Measurements from ENCODE around the gene CFH. TPM values are rescaled to one million over a fixed set of nuclear protein-coding genes. Genes with fewer than 3 reads are reported as not detected.

CFH gene
- total RNA-seq, 1 experiment from 2014 or later = 2.2 TPM

- DNase-seq (ENCODE audit: low spot score) = no peak
- POLR2A ChIA-PET (ENCODE audit: low non-redundant PET) = no interaction called here
- H3K4me1 ChIP-seq (ENCODE audit: insufficient read depth, low read length, poor library complexity, severe bottlenecking) = no peaks in the 10 kb centered on the region
- intact Hi-C loops (cut with micrococcal nuclease; ENCODE audit: unreplicated experiment) = no loop called here
- TF ChIP-seq CTCF (conservative IDR thresholded peaks at IDR 0.05; ENCODE audit: low read depth, low read length) (no peak), EZH2 (IDR thresholded peaks at IDR 0.05; ENCODE audit: borderline replicate concordance, low read depth, low read length, poor library complexity, severe bottlenecking) (no peak)
- BruUV-seq (replicated peaks) = no TSS peak
- H3K27ac ChIP-seq (ENCODE audit: low read depth, low read length, poor library complexity, severe bottlenecking) = no peak overlapping the region
- no peaks in the 10 kb centered on the region for H3K36me3 ChIP-seq (ENCODE audit: insufficient read depth, low read length, poor library complexity, severe bottlenecking)
- H3K4me3 ChIP-seq (ENCODE audit: low read depth, low read length, poor library complexity, severe bottlenecking) = no peak overlapping the region
- no peaks in the 10 kb centered on the region for H3K27me3 ChIP-seq (replicated peaks; ENCODE audit: insufficient read depth, low read depth, low read length, poor library complexity)
- no peaks in the 10 kb centered on the region for H3K9me3 ChIP-seq (ENCODE audit: low read depth, low read length, poor library complexity, severe bottlenecking)
- CTCF ChIA-PET = no interaction called here
These were observed 122.3 kb downstream of the CFH start for GRCh38 chr1:196774175-196774574.

GRCh38 chr1:196774603-196775002 is 122.8 kb downstream of the CFH start, which contains the start of gene CFHR3:
TSS of gene CFHR3 (plus strand) at chr1:196774840. CDS start at chr1:196774887, 47 bp downstream.
- intact Hi-C loops (cut with micrococcal nuclease; ENCODE audit: unreplicated experiment) = no loop called here
- Histone ChIP-seq H3K36me3 (ENCODE audit: insufficient read depth, low read length, poor library complexity, severe bottlenecking) (no peaks in the 10 kb centered on the region), H3K4me1 (ENCODE audit: insufficient read depth, low read length, poor library complexity, severe bottlenecking) (no peaks in the 10 kb centered on the region), H3K9me3 (ENCODE audit: low read depth, low read length, poor library complexity, severe bottlenecking) (no peaks in the 10 kb centered on the region), H3K27ac (ENCODE audit: low read depth, low read length, poor library complexity, severe bottlenecking) (no peak within 1 kb of the TSS), H3K4me3 (ENCODE audit: low read depth, low read length, poor library complexity, severe bottlenecking) (no peak within 1 kb of the TSS), H3K27me3 (replicated peaks; ENCODE audit: insufficient read depth, low read depth, low read length, poor library complexity) (no peaks in the 10 kb centered on the region)
- no peak for DNase-seq (ENCODE audit: low spot score)
- no peak for TF ChIP-seq CTCF (conservative IDR thresholded peaks at IDR 0.05; ENCODE audit: low read depth, low read length)
- no peak for TF ChIP-seq EZH2 (IDR thresholded peaks at IDR 0.05; ENCODE audit: borderline replicate concordance, low read depth, low read length, poor library complexity, severe bottlenecking)
- CTCF ChIA-PET = no interaction called here
- BruUV-seq (replicated peaks) = no TSS peak
- POLR2A ChIA-PET (ENCODE audit: low non-redundant PET) = no interaction called here

- H3K36me3 ChIP-seq (ENCODE audit: insufficient read depth, low read length, poor library complexity, severe bottlenecking) = no peaks in the 10 kb centered on the region
- no peak for DNase-seq (ENCODE audit: low spot score)
- H3K4me1 ChIP-seq (ENCODE audit: insufficient read depth, low read length, poor library complexity, severe bottlenecking) = no peaks in the 10 kb centered on the region
- H3K4me3 ChIP-seq (ENCODE audit: low read depth, low read length, poor library complexity, severe bottlenecking) = no peak overlapping the region
- BruUV-seq (replicated peaks) = no TSS peak
- ChIA-PET POLR2A (ENCODE audit: low non-redundant PET) (no interaction called here), CTCF (no interaction called here)
- TF ChIP-seq EZH2 (IDR thresholded peaks at IDR 0.05; ENCODE audit: borderline replicate concordance, low read depth, low read length, poor library complexity, severe bottlenecking) (no peak), CTCF (conservative IDR thresholded peaks at IDR 0.05; ENCODE audit: low read depth, low read length) (no peak)
- H3K27ac ChIP-seq (ENCODE audit: low read depth, low read length, poor library complexity, severe bottlenecking) = no peak overlapping the region
- no peaks in the 10 kb centered on the region for H3K27me3 ChIP-seq (replicated peaks; ENCODE audit: insufficient read depth, low read depth, low read length, poor library complexity)
- no peaks in the 10 kb centered on the region for H3K9me3 ChIP-seq (ENCODE audit: low read depth, low read length, poor library complexity, severe bottlenecking)
- intact Hi-C loops (cut with micrococcal nuclease; ENCODE audit: unreplicated experiment) = no loop called here
These were observed 125.8 kb downstream of the CFH start for GRCh38 chr1:196777603-196778002.

Measured in A673 (cell line).